Measurements from ENCODE around the gene FHIT. TPM values are rescaled to one million over a fixed set of nuclear protein-coding genes. Genes with fewer than 3 reads are reported as not detected.

The FHIT gene
- total RNA-seq, 4 donors from 2014 or later: 7.5 to 20.1 (median 13.5) TPM

- no peak for DNase-seq
- Histone ChIP-seq H3K36me3 (no peaks in the 10 kb centered on the region), H3K27ac (no peak overlapping the region), H3K4me3 (no peak overlapping the region), H3K9me3 (no peaks in the 10 kb centered on the region), H3K27me3 (no peaks in the 10 kb centered on the region), H3K4me1 (no peaks in the 10 kb centered on the region)
- intact Hi-C loops (cut with DNase I; ENCODE audit: low total_unique reads): no loop called here
- WGBS, 2 donors (ENCODE audit: low coverage in 1 of 2): 71 to 80% methylated on average over 1 of the region's 1 CpG
- TF ChIP-seq CTCF (IDR thresholded peaks at IDR 0.05) (no peak), POLR2A (IDR thresholded peaks at IDR 0.05) (no peak), EP300 (IDR thresholded peaks at IDR 0.05; ENCODE audit: low read depth) (no peak), POLR2AphosphoS5 (IDR thresholded peaks at IDR 0.05) (no peak)
- in situ Hi-C loops (cut with MboI; ENCODE audit: low pct_ligation_motif_present in 1 of 4, low pct_unique_long_range_greater_than_20kb in 1 of 4, low sequenced_read_pairs in 3 of 4): no loop called here
Observed at GRCh38 chr3:60980342-60980692, 270.9 kb downstream of the FHIT start.

GRCh38 chr3:60979461-60980341, 271.6 kb downstream of the FHIT start:
- intact Hi-C loops (cut with DNase I; ENCODE audit: low total_unique reads) (no loop called here), in situ Hi-C loops (cut with MboI; ENCODE audit: low pct_ligation_motif_present in 1 of 4, low pct_unique_long_range_greater_than_20kb in 1 of 4, low sequenced_read_pairs in 3 of 4) (no loop called here)
- H3K4me3 ChIP-seq: no peak overlapping the region
- H3K36me3 ChIP-seq: no peaks in the 10 kb centered on the region
- H3K9me3 ChIP-seq: no peaks in the 10 kb centered on the region
- TF ChIP-seq CTCF (IDR thresholded peaks at IDR 0.05) (no peak), POLR2A (IDR thresholded peaks at IDR 0.05) (no peak), EP300 (IDR thresholded peaks at IDR 0.05; ENCODE audit: low read depth) (no peak), POLR2AphosphoS5 (IDR thresholded peaks at IDR 0.05) (no peak)
- DNase-seq: no peak
- H3K4me1 ChIP-seq: no peaks in the 10 kb centered on the region
- H3K27me3 ChIP-seq: no peaks in the 10 kb centered on the region
- WGBS, 2 donors (ENCODE audit: low coverage in 1 of 2): 75 to 80% methylated on average over 3 to 6 of the region's 6 CpGs
- H3K27ac ChIP-seq: no peak overlapping the region

DNA sequence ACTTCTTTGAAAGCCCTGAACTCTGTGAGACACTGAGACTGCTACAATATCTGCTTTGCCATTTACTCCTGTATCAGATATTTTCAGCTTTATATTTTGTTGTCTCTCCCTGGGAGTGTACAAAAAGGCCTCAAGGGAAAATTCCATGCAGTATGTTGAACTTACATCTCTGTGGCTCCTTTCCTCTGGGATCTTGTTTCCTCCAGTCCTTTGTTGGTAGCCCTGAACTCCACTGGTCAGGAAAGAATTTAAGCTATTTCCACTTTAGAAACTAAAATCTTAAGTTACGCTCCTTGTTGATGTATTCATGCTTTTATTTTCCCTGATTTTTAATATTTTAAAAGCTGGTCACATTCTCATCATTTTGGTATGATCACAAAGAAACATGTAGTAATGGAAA, 277.9 kb downstream of the FHIT start:
- no peaks in the 10 kb centered on the region for H3K36me3 ChIP-seq
- no peaks in the 10 kb centered on the region for H3K4me1 ChIP-seq
- in situ Hi-C loops (cut with MboI; ENCODE audit: low pct_ligation_motif_present in 1 of 4, low pct_unique_long_range_greater_than_20kb in 1 of 4, low sequenced_read_pairs in 3 of 4) (no loop called here), intact Hi-C loops (cut with DNase I; ENCODE audit: low total_unique reads) (no loop called here)
- H3K4me3 ChIP-seq: no peak overlapping the region
- TF ChIP-seq CTCF (IDR thresholded peaks at IDR 0.05) (no peak), POLR2A (IDR thresholded peaks at IDR 0.05) (no peak), POLR2AphosphoS5 (IDR thresholded peaks at IDR 0.05) (no peak), EP300 (IDR thresholded peaks at IDR 0.05; ENCODE audit: low read depth) (no peak)
- DNase-seq: no peak
- peaks cover 13 to 14% of the 10 kb centered on the region in 2 donors for H3K9me3 ChIP-seq
- H3K27ac ChIP-seq: no peak overlapping the region
- no peaks in the 10 kb centered on the region for H3K27me3 ChIP-seq
- WGBS, 2 donors (ENCODE audit: low coverage in 1 of 2): 82 to 97% methylated on average over 1 of the region's 1 CpG

DNA sequence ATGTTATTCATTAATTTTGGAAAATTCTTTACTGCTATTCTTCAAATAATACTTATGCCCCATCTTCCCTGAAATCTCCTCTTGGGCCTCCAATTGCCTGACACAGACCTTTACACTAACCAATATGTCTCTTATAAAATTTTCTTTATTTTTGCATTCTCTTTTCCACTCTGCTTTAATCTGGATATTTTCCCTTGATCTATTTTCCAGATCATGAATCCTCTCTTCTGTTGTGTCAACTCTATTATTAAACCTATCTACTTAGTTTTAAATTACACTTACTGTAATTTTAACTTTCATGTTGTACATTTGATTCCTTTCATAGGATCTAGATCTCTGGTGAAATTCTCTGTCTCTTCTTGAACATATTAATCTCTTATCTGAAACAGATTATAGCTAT, 278.7 kb downstream of the FHIT start:
- Histone ChIP-seq H3K9me3 (peaks cover 13 to 14% of the 10 kb centered on the region in 2 donors), H3K4me3 (no peak overlapping the region), H3K36me3 (no peaks in the 10 kb centered on the region), H3K4me1 (no peaks in the 10 kb centered on the region), H3K27ac (no peak overlapping the region), H3K27me3 (no peaks in the 10 kb centered on the region)
- in situ Hi-C loops (cut with MboI; ENCODE audit: low pct_ligation_motif_present in 1 of 4, low pct_unique_long_range_greater_than_20kb in 1 of 4, low sequenced_read_pairs in 3 of 4) (no loop called here), intact Hi-C loops (cut with DNase I; ENCODE audit: low total_unique reads) (no loop called here)
- TF ChIP-seq EP300 (IDR thresholded peaks at IDR 0.05; ENCODE audit: low read depth): no peak
- no peak for TF ChIP-seq POLR2A (IDR thresholded peaks at IDR 0.05)
- TF ChIP-seq CTCF (IDR thresholded peaks at IDR 0.05): no peak
- TF ChIP-seq POLR2AphosphoS5 (IDR thresholded peaks at IDR 0.05): no peak
- DNase-seq: no peak

Data from transverse colon (tissue), 4 donors.